HG03442 (cell line): Measurements from ENCODE around the gene PIP4K2A.

ENCODE experiments used
- ATAC-seq: cut with Tn5 transposase; IDR thresholded peaks from one replicate; pipeline ENCODE4 v1.9.1; 2021; ENCODE audit warnings: mild to moderate bottlenecking, moderate library complexity; ENCODE audit not compliant: unreplicated experiment

Gene PIP4K2A

GRCh38 chr10:22561909-22562308 lies 152.5 kb downstream of the PIP4K2A start:
- no peak for ATAC-seq

GRCh38 chr10:22560913-22561239 lies 153.5 kb downstream of the PIP4K2A start:
- ATAC-seq, result no peak

GRCh38 chr10:22560096-22560912 lies 154.1 kb downstream of the PIP4K2A start:
- no peak for ATAC-seq

- ATAC-seq, result no peak
These were observed 157.1 kb downstream of the PIP4K2A start for GRCh38 chr10:22557321-22557720.

- no peak for ATAC-seq
These were observed 157.6 kb downstream of the PIP4K2A start for GRCh38 chr10:22556774-22557173.

- no peak for ATAC-seq
These were observed 159.8 kb downstream of the PIP4K2A start for GRCh38 chr10:22554461-22555182.

GRCh38 chr10:22553452-22553995 lies 160.9 kb downstream of the PIP4K2A start:
- no peak for ATAC-seq

GRCh38 chr10:22552888-22553378 lies 161.4 kb downstream of the PIP4K2A start:
- ATAC-seq, result no peak

- ATAC-seq, result no peak
These were observed 162.6 kb downstream of the PIP4K2A start for GRCh38 chr10:22551681-22552365.

- ATAC-seq, result no peak
These were observed 163.6 kb downstream of the PIP4K2A start for GRCh38 chr10:22550732-22551131.

- no peak for ATAC-seq
These were observed 166.0 kb downstream of the PIP4K2A start for GRCh38 chr10:22548344-22548743.

- ATAC-seq, result no peak
These were observed 168.7 kb downstream of the PIP4K2A start for GRCh38 chr10:22545643-22546042.

- no peak for ATAC-seq
These were observed 169.9 kb downstream of the PIP4K2A start for GRCh38 chr10:22544325-22545068.

- no peak for ATAC-seq
These were observed 171.6 kb downstream of the PIP4K2A start for GRCh38 chr10:22542773-22543172.

GRCh38 chr10:22541900-22542299 lies 172.5 kb downstream of the PIP4K2A start:
- ATAC-seq, result no peak

- no peak for ATAC-seq
These were observed 174.6 kb downstream of the PIP4K2A start for GRCh38 chr10:22539579-22540298.

GRCh38 chr10:22537810-22538209 lies 176.6 kb downstream of the PIP4K2A start:
- ATAC-seq, result no peak

- ATAC-seq, result no peak
These were observed 177.8 kb downstream of the PIP4K2A start for GRCh38 chr10:22536620-22537019.

GRCh38 chr10:22534849-22535604 lies 179.4 kb downstream of the PIP4K2A start:
- ATAC-seq, result no peak
